HEK293 (cell line): ENCODE data around the gene CYB5RL.
A peak's percentile ranks its signal among the peaks of the same experiment; 100 is the strongest.

ENCODE experiments used
- CTCF ChIA-PET: fragments of 350-600 bp; formaldehyde crosslinking; extraction: SDS; loops from one replicate; lab custom pipeline; 2021; ENCODE audit warnings: antibody characterized with exemption; lab: Yijun Ruan, JAX
- POLR2A ChIA-PET: fragments of 300-600 bp; formaldehyde crosslinking; extraction: SDS; loops from one replicate; lab custom pipeline; 2020; ENCODE audit warnings: antibody characterized with exemption, inconsistent platforms; lab: Yijun Ruan, JAX
- H3K27ac ChIP-seq: fragments of 200-500 bp; sonication (Bioruptor generic); 2 replicates; pipeline ENCODE4 v1.5.1; 2014; ENCODE audit warnings: low read depth, low read length, control low read depth, inconsistent platforms; ENCODE audit errors: extremely low read depth
- H3K36me3 ChIP-seq, 2 experiments: fragments of 200-500 bp in 1 of 2; sonication (Bioruptor generic) in 1 of 2; 1 replicate in 1 of 2; 2 replicates in 1 of 2; pipeline ENCODE4 v1.5.1; 2014 to 2017; ENCODE audit warnings: inconsistent platforms in 2 of 2, low read length in 2 of 2; ENCODE audit not compliant: control insufficient read depth in 2 of 2, insufficient read depth in 1 of 2
- H3K4me1 ChIP-seq: fragments of 200-500 bp; sonication (Bioruptor generic); 2 replicates; pipeline ENCODE4 v1.5.1; 2014; ENCODE audit warnings: mild to moderate bottlenecking, low read length, inconsistent platforms; ENCODE audit not compliant: control insufficient read depth, insufficient read depth
- H3K4me3 ChIP-seq: 2 replicates; pipeline ENCODE4 v1.5.1; 2011; ENCODE audit warnings: low read depth, mild to moderate bottlenecking, control low read depth, low read length, moderate library complexity
- H3K9me3 ChIP-seq: fragments of 200-500 bp; sonication (Bioruptor generic); 2 replicates; pipeline ENCODE4 v1.5.1; 2014; ENCODE audit warnings: low read depth, low read length, inconsistent platforms; ENCODE audit not compliant: control insufficient read depth, insufficient read depth
- GLI4 ChIP-seq: fragments of 450-650 bp; formaldehyde crosslinking; IDR thresholded peaks from 2 replicates; pipeline ENCODE4 v1.5.1; 2016; ENCODE audit warnings: missing biosample characterization, missing genetic modification characterization
- HIC1 ChIP-seq: fragments of 450-650 bp; formaldehyde crosslinking; IDR thresholded peaks from 2 replicates; pipeline ENCODE4 v1.5.1; 2016; ENCODE audit warnings: missing biosample characterization, missing genetic modification characterization
- OVOL3 ChIP-seq: fragments of 450-650 bp; formaldehyde crosslinking; IDR thresholded peaks from 2 replicates; pipeline ENCODE4 v1.5.1; 2016; ENCODE audit warnings: missing biosample characterization, missing genetic modification characterization
- PRDM1 ChIP-seq: fragments of 450-650 bp; formaldehyde crosslinking; IDR thresholded peaks from 2 replicates; pipeline ENCODE4; 2016; ENCODE audit warnings: missing biosample characterization, missing genetic modification characterization
- TRIM28 ChIP-seq: IDR thresholded peaks from 2 replicates; pipeline ENCODE4 v1.6.1; 2011; ENCODE audit warnings: low read length, control low read depth, borderline replicate concordance
- YY2 ChIP-seq: fragments of 450-650 bp; formaldehyde crosslinking; IDR thresholded peaks from 2 replicates; pipeline ENCODE4 v1.5.1; 2016; ENCODE audit warnings: missing biosample characterization, missing genetic modification characterization
- ZBTB26 ChIP-seq: fragments of 450-650 bp; formaldehyde crosslinking; optimal IDR thresholded peaks from 2 replicates; pipeline ENCODE3; 2016; ENCODE audit warnings: missing biosample characterization, mild to moderate bottlenecking, missing genetic modification characterization
- ZBTB48 ChIP-seq: fragments of 450-650 bp; formaldehyde crosslinking; IDR thresholded peaks from 2 replicates; pipeline ENCODE4 v1.5.1; 2016; ENCODE audit warnings: missing biosample characterization, missing genetic modification characterization
- ZEB2 ChIP-seq: fragments of 450-650 bp; formaldehyde crosslinking; IDR thresholded peaks from 2 replicates; pipeline ENCODE4 v1.5.1; 2016; ENCODE audit warnings: missing biosample characterization, missing genetic modification characterization
- ZIC2 ChIP-seq: fragments of 450-650 bp; formaldehyde crosslinking; IDR thresholded peaks from 2 replicates; pipeline ENCODE4 v1.5.1; 2016; ENCODE audit warnings: missing biosample characterization, missing genetic modification characterization
- ZNF138 ChIP-seq: fragments of 450-650 bp; formaldehyde crosslinking; IDR thresholded peaks from 2 replicates; pipeline ENCODE4 v1.5.1; 2016; ENCODE audit warnings: missing biosample characterization, missing genetic modification characterization, borderline replicate concordance
- ZNF155 ChIP-seq: fragments of 450-650 bp; formaldehyde crosslinking; IDR thresholded peaks from 2 replicates; pipeline ENCODE4 v1.5.1; 2016; ENCODE audit warnings: missing biosample characterization, missing genetic modification characterization
- ZNF16 ChIP-seq: fragments of 450-650 bp; formaldehyde crosslinking; IDR thresholded peaks from 2 replicates; pipeline ENCODE4 v1.5.1; 2016; ENCODE audit warnings: low read depth, missing biosample characterization, missing genetic modification characterization
- ZNF19 ChIP-seq: fragments of 450-650 bp; formaldehyde crosslinking; IDR thresholded peaks from 2 replicates; pipeline ENCODE4; 2016; ENCODE audit warnings: missing biosample characterization, missing genetic modification characterization, low read depth
- ZNF266 ChIP-seq: fragments of 450-650 bp; formaldehyde crosslinking; IDR thresholded peaks from 2 replicates; pipeline ENCODE4 v1.5.1; 2016; ENCODE audit warnings: missing biosample characterization, missing genetic modification characterization, low read depth
- ZNF292 ChIP-seq: fragments of 450-650 bp; formaldehyde crosslinking; IDR thresholded peaks from 2 replicates; pipeline ENCODE4 v1.5.1; 2016; ENCODE audit warnings: low read depth, missing biosample characterization, missing genetic modification characterization, borderline replicate concordance
- ZNF302 ChIP-seq: fragments of 450-650 bp; formaldehyde crosslinking; IDR thresholded peaks from 2 replicates; pipeline ENCODE4 v1.5.1; 2016; ENCODE audit warnings: missing biosample characterization, missing genetic modification characterization, low read depth
- ZNF324 ChIP-seq: fragments of 450-650 bp; formaldehyde crosslinking; IDR thresholded peaks from 2 replicates; pipeline ENCODE4 v1.5.1; 2016; ENCODE audit warnings: missing biosample characterization, missing genetic modification characterization
- ZNF350 ChIP-seq: fragments of 450-650 bp; formaldehyde crosslinking; IDR thresholded peaks from 2 replicates; pipeline ENCODE4 v1.5.0; 2017; ENCODE audit warnings: missing biosample characterization, mild to moderate bottlenecking, missing genetic modification characterization
- ZNF600 ChIP-seq: fragments of 450-650 bp; formaldehyde crosslinking; IDR thresholded peaks from 2 replicates; pipeline ENCODE4 v1.5.1; 2016; ENCODE audit warnings: missing biosample characterization, missing genetic modification characterization
- ZNF629 ChIP-seq: fragments of 450-650 bp; formaldehyde crosslinking; IDR thresholded peaks from 2 replicates; pipeline ENCODE4 v1.5.1; 2017; ENCODE audit warnings: missing biosample characterization, missing genetic modification characterization
- ZNF670 ChIP-seq: fragments of 450-650 bp; formaldehyde crosslinking; IDR thresholded peaks from 2 replicates; pipeline ENCODE4 v1.5.1; 2016; ENCODE audit warnings: missing biosample characterization, missing genetic modification characterization, low read depth
- ZNF791 ChIP-seq: fragments of 450-650 bp; formaldehyde crosslinking; IDR thresholded peaks from 2 replicates; pipeline ENCODE4 v1.5.1; 2016; ENCODE audit warnings: missing biosample characterization, missing genetic modification characterization
- ZNF792 ChIP-seq: fragments of 450-650 bp; formaldehyde crosslinking; IDR thresholded peaks from 2 replicates; pipeline ENCODE4 v1.5.1; 2016; ENCODE audit warnings: missing biosample characterization, missing genetic modification characterization
- ZNF837 ChIP-seq: fragments of 450-650 bp; formaldehyde crosslinking; IDR thresholded peaks from 2 replicates; pipeline ENCODE4 v1.5.1; 2016; ENCODE audit warnings: missing biosample characterization, missing genetic modification characterization
- TF ChIP-seq, protein P1 (sequence below): fragments of 450-650 bp; IDR thresholded peaks from 2 replicates; pipeline ENCODE4 v1.5.1; 2018; ENCODE audit warnings: missing biosample characterization, missing genetic modification characterization
- TF ChIP-seq, protein P2 (sequence below): IDR thresholded peaks from 2 replicates; pipeline ENCODE4 v1.6.1; 2011; ENCODE audit warnings: mild to moderate bottlenecking, low read depth, low read length, borderline replicate concordance
- TF ChIP-seq, protein P3 (sequence below): fragments of 450-650 bp; formaldehyde crosslinking; IDR thresholded peaks from 2 replicates; pipeline ENCODE4 v1.5.1; 2016; ENCODE audit warnings: missing biosample characterization, missing genetic modification characterization, borderline replicate concordance
- TF ChIP-seq, protein P4 (sequence below): fragments of 450-650 bp; formaldehyde crosslinking; IDR thresholded peaks from 2 replicates; pipeline ENCODE4 v1.5.1; 2016; ENCODE audit warnings: missing biosample characterization, missing genetic modification characterization

CYB5RL gene

GRCh38 chr1:54159733-54160316 is 40.0 kb downstream of the CYB5RL start (continued):
- TF ChIP-seq HIC1 (tag by site-specific recombination), result no peak
- TF ChIP-seq GLI4, result no peak
- no peak for TF ChIP-seq ZBTB26 (tag by site-specific recombination)
- TF ChIP-seq ZNF600 (tag by site-specific recombination), result no peak
- TF ChIP-seq TRIM28, result no peak
- no peak for TF ChIP-seq ZNF324
- TF ChIP-seq ZNF792 (tag by site-specific recombination), result no peak

DNA sequence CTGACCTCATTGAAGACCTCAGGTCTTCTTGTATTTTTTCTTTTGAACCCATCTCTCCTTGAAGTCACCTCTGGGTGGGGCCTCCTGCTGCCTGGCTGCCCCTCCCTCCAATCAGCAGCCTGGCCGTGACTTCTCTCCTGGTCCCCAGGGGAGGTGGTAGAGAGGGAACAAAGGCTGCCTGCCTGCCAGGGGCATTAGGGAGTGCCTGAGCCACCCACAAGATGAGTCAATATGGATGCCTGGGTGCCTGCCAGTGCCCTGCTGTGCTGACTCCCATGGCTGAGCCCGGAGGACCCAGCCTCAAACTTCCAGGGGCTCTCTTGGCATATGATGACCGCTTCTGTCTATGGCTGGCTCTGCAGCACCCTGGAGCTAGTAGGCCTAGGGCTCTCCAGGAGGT is 41.8 kb downstream of the CYB5RL start:
- no peaks in the 10 kb centered on the region for H3K36me3 ChIP-seq
- CTCF ChIA-PET, result no interaction called here

DNA sequence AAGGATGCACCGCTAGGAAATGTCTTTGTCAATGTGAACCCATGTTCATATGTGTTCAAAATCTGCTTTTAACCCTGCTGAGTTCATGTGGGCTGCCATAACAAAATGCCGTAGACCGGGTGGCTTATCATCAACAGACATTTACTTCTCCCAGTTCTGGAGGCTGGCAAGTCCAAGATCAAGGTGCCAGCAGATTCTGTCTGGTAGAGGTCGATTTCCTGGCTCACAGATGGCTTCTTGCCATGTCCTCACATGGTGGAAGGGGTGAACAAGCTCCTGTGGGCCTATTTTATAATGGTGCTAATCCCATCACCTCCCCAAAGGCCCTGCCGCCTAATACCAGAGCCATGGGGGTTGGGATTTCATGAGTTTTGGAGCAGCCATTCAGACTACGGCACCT is 42.4 kb downstream of the CYB5RL start:
- ChIA-PET CTCF (no interaction called here), POLR2A (no interaction called here)
- H3K4me1 ChIP-seq, result no peaks in the 10 kb centered on the region
- no peaks in the 10 kb centered on the region for H3K9me3 ChIP-seq
- no peak overlapping the region for H3K27ac ChIP-seq
- H3K4me3 ChIP-seq, result no peak overlapping the region
- H3K36me3 ChIP-seq, result no peaks in the 10 kb centered on the region
- TF ChIP-seq ZNF266 (tag by site-specific recombination) (no peak), ZNF155 (tag by site-specific recombination) (no peak), PRDM1 (no peak), OVOL3 (tag by site-specific recombination) (no peak), ZNF350 (tag by site-specific recombination) (no peak), ZNF791 (tag by site-specific recombination) (no peak), YY2 (tag by site-specific recombination) (no peak), ZNF837 (tag by site-specific recombination) (no peak), ZBTB48 (no peak), ZNF16 (no peak), ZNF19 (tag by site-specific recombination) (no peak)
- TF ChIP-seq, protein P1, sequence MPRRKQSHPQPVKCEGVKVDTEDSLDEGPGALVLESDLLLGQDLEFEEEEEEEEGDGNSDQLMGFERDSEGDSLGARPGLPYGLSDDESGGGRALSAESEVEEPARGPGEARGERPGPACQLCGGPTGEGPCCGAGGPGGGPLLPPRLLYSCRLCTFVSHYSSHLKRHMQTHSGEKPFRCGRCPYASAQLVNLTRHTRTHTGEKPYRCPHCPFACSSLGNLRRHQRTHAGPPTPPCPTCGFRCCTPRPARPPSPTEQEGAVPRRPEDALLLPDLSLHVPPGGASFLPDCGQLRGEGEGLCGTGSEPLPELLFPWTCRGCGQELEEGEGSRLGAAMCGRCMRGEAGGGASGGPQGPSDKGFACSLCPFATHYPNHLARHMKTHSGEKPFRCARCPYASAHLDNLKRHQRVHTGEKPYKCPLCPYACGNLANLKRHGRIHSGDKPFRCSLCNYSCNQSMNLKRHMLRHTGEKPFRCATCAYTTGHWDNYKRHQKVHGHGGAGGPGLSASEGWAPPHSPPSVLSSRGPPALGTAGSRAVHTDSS (tag by site-specific recombination), result no peak
- TF ChIP-seq, protein P2, sequence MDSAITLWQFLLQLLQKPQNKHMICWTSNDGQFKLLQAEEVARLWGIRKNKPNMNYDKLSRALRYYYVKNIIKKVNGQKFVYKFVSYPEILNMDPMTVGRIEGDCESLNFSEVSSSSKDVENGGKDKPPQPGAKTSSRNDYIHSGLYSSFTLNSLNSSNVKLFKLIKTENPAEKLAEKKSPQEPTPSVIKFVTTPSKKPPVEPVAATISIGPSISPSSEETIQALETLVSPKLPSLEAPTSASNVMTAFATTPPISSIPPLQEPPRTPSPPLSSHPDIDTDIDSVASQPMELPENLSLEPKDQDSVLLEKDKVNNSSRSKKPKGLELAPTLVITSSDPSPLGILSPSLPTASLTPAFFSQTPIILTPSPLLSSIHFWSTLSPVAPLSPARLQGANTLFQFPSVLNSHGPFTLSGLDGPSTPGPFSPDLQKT, result no peak
- TF ChIP-seq, protein P3, sequence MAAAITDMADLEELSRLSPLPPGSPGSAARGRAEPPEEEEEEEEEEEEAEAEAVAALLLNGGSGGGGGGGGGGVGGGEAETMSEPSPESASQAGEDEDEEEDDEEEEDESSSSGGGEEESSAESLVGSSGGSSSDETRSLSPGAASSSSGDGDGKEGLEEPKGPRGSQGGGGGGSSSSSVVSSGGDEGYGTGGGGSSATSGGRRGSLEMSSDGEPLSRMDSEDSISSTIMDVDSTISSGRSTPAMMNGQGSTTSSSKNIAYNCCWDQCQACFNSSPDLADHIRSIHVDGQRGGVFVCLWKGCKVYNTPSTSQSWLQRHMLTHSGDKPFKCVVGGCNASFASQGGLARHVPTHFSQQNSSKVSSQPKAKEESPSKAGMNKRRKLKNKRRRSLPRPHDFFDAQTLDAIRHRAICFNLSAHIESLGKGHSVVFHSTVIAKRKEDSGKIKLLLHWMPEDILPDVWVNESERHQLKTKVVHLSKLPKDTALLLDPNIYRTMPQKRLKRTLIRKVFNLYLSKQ (tag by site-specific recombination), result no peak

More for the DNA sequence above, 41.8 kb downstream of the CYB5RL start:
- Histone ChIP-seq H3K9me3 (no peaks in the 10 kb centered on the region), H3K27ac (no peak overlapping the region), H3K4me1 (no peaks in the 10 kb centered on the region; the same call in 1 of the 2 replicates), H3K4me3 (no peak overlapping the region)
- POLR2A ChIA-PET, result no interaction called here
- TF ChIP-seq, protein P4, sequence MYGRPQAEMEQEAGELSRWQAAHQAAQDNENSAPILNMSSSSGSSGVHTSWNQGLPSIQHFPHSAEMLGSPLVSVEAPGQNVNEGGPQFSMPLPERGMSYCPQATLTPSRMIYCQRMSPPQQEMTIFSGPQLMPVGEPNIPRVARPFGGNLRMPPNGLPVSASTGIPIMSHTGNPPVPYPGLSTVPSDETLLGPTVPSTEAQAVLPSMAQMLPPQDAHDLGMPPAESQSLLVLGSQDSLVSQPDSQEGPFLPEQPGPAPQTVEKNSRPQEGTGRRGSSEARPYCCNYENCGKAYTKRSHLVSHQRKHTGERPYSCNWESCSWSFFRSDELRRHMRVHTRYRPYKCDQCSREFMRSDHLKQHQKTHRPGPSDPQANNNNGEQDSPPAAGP (tag by site-specific recombination), result peak; percentile 26; the same call in 1 of the 2 replicates
- no peak for TF ChIP-seq ZEB2 (tag by site-specific recombination)
- TF ChIP-seq ZNF292, result no peak
- no peak for TF ChIP-seq ZNF138 (tag by site-specific recombination)
- peak; percentile 83 for TF ChIP-seq ZIC2
- no peak for TF ChIP-seq ZNF629 (tag by site-specific recombination)
- no peak for TF ChIP-seq ZNF670 (tag by site-specific recombination)
- no peak for TF ChIP-seq ZNF302 (tag by site-specific recombination)
